SW 1271 (cell line): Measurements from ENCODE around the gene AHCTF1.
"Not testable (repeated sequence)": the region's sequence is repeated elsewhere in the genome, so short reads cannot be mapped to it uniquely, and the experiment has no call there.

ENCODE experiments used
- DNase-seq, 2 experiments: peaks; one replicate each; lab custom pipeline; 2025; lab: John Stamatoyannopoulos, UW

Gene AHCTF1

GRCh38 chr1:246836209-246836966 is 95.4 kb downstream of the AHCTF1 start:
- DNase-seq = no peak

- DNase-seq = no peak
Observed at GRCh38 chr1:246831543-246831942, 100.2 kb downstream of the AHCTF1 start.

GRCh38 chr1:246828818-246829217 is 102.9 kb downstream of the AHCTF1 start:
- DNase-seq = no peak

- no peak for DNase-seq
Observed at GRCh38 chr1:246827396-246827795, 104.4 kb downstream of the AHCTF1 start.

GRCh38 chr1:246825557-246826175 is 106.1 kb downstream of the AHCTF1 start:
- DNase-seq = no peak

GRCh38 chr1:246824541-246824940 is 107.2 kb downstream of the AHCTF1 start:
- DNase-seq = no peak

GRCh38 chr1:246822154-246822553 is 109.6 kb downstream of the AHCTF1 start:
- DNase-seq = not testable (repeated sequence)

GRCh38 chr1:246820666-246821065 is 111.1 kb downstream of the AHCTF1 start:
- no peak for DNase-seq

- DNase-seq = peak in 1 of 2 experiments; percentile 28
Observed at GRCh38 chr1:246817778-246818177, 114.0 kb downstream of the AHCTF1 start.

- DNase-seq = no peak
Observed at GRCh38 chr1:246815693-246816270, 116.0 kb downstream of the AHCTF1 start.

GRCh38 chr1:246814890-246815289 is 116.9 kb downstream of the AHCTF1 start:
- no peak for DNase-seq

GRCh38 chr1:246813325-246813724 is 118.4 kb downstream of the AHCTF1 start:
- not testable (repeated sequence) for DNase-seq

GRCh38 chr1:246811985-246812384 is 119.8 kb downstream of the AHCTF1 start:
- no peak for DNase-seq

- DNase-seq = no peak
Observed at GRCh38 chr1:246809473-246809872, 122.3 kb downstream of the AHCTF1 start.

GRCh38 chr1:246805135-246805716 is 126.5 kb downstream of the AHCTF1 start:
- DNase-seq = no peak

GRCh38 chr1:246803883-246804282 is 127.9 kb downstream of the AHCTF1 start:
- no peak for DNase-seq

- no peak for DNase-seq
Observed at GRCh38 chr1:246803373-246803772, 128.4 kb downstream of the AHCTF1 start.

- no peak for DNase-seq
Observed at GRCh38 chr1:246801241-246802020, 130.3 kb downstream of the AHCTF1 start.

GRCh38 chr1:246800756-246801155 is 131.0 kb downstream of the AHCTF1 start:
- no peak for DNase-seq

GRCh38 chr1:246800356-246800755 is 131.4 kb downstream of the AHCTF1 start:
- no peak for DNase-seq

- DNase-seq = no peak
Observed at GRCh38 chr1:246798606-246799496, 132.9 kb downstream of the AHCTF1 start.
